Umbilical cord (tissue), 2 donors: ENCODE data around the gene ZDHHC18. TPM values are rescaled to one million over a fixed set of nuclear protein-coding genes. Genes with fewer than 3 reads are reported as not detected.
"Not testable (repeated sequence)": the region's sequence is repeated elsewhere in the genome, so short reads cannot be mapped to it uniquely, and the experiment has no call there.

Experiments used
- DNase-seq: peaks from one replicate; pipeline ENCODE4 v3.0.0-alpha.2; 2015; ENCODE audit warnings: low spot score
- total RNA-seq: library from RNA; depleted of rRNA; stranded (reverse); fragments of >200 nt; gene quantifications from one replicate; pipeline ENCODE4 v1.2.3, GENCODE V29; 2014; ENCODE audit warnings: low replicate concordance; ENCODE audit not compliant: insufficient read depth

The ZDHHC18 gene
- total RNA-seq, 1 donor from 2014 or later, result 16.4 TPM

GRCh38 chr1:26857473-26858060 lies 31.1 kb downstream of the ZDHHC18 start:
- DNase-seq, result no peak

- no peak for DNase-seq
Measured at GRCh38 chr1:26858160-26858559, 31.7 kb downstream of the ZDHHC18 start.

- DNase-seq, result no peak
Measured at GRCh38 chr1:26858891-26859640, 32.6 kb downstream of the ZDHHC18 start.

GRCh38 chr1:26861286-26861701 lies 34.8 kb downstream of the ZDHHC18 start:
- no peak for DNase-seq

- DNase-seq, result no peak
Measured at GRCh38 chr1:26861889-26862378, 35.4 kb downstream of the ZDHHC18 start.

- peak; percentile 74 for DNase-seq
Measured at GRCh38 chr1:26862781-26863684, 36.5 kb downstream of the ZDHHC18 start, which contains the start of gene SFN. SFN (plus strand) TSS chr1:26863149; CDS start chr1:26863213, 64 bp downstream.

GRCh38 chr1:26863685-26864077 lies 37.2 kb downstream of the ZDHHC18 start:
- DNase-seq, result no peak

- DNase-seq, result peak; percentile 98
Measured at GRCh38 chr1:26864610-26865480, 38.4 kb downstream of the ZDHHC18 start.

- not testable (repeated sequence) for DNase-seq
Measured at GRCh38 chr1:26873097-26873496, 46.6 kb downstream of the ZDHHC18 start.

- DNase-seq, result no peak
Measured at GRCh38 chr1:26874896-26875295, 48.4 kb downstream of the ZDHHC18 start.

- no peak for DNase-seq
Measured at GRCh38 chr1:26877326-26877725, 50.8 kb downstream of the ZDHHC18 start.

GRCh38 chr1:26879793-26880192 lies 53.3 kb downstream of the ZDHHC18 start:
- no peak for DNase-seq

- not testable (repeated sequence) for DNase-seq
Measured at GRCh38 chr1:26881611-26882010, 55.1 kb downstream of the ZDHHC18 start.

- no peak for DNase-seq
Measured at GRCh38 chr1:26882696-26883463, 56.4 kb downstream of the ZDHHC18 start.

- DNase-seq, result peak; percentile 36
Measured at GRCh38 chr1:26887125-26887524, 60.6 kb downstream of the ZDHHC18 start.

- no peak for DNase-seq
Measured at GRCh38 chr1:26888231-26888630, 61.7 kb downstream of the ZDHHC18 start.

GRCh38 chr1:26889551-26890466 lies 63.3 kb downstream of the ZDHHC18 start, which contains the start of gene GPN2:
GPN2 (minus strand) TSS chr1:26890283; CDS start chr1:26890096, 187 bp downstream.
- peak; percentile 84 for DNase-seq

- DNase-seq, result no peak
Measured at GRCh38 chr1:26890467-26890796, 63.9 kb downstream of the ZDHHC18 start.

- DNase-seq, result no peak
Measured at GRCh38 chr1:26894263-26894662, 67.8 kb downstream of the ZDHHC18 start.
